GM21526 (cell line): Measurements from ENCODE around the gene CYTH4.
"Not testable (repeated sequence)": the region's sequence is repeated elsewhere in the genome, so short reads cannot be mapped to it uniquely, and the experiment has no call there.

ENCODE experiments used
- ATAC-seq: cut with Tn5 transposase; IDR thresholded peaks from one replicate; pipeline ENCODE4 v1.9.1; 2021; ENCODE audit warnings: moderate library complexity; ENCODE audit not compliant: unreplicated experiment, low FRiP score

Gene CYTH4

GRCh38 chr22:37248251-37248650 is 34.1 kb upstream of the CYTH4 start:
- no peak for ATAC-seq

- no peak for ATAC-seq
These were observed 32.3 kb upstream of the CYTH4 start for GRCh38 chr22:37249986-37250385.

GRCh38 chr22:37251836-37252235 is 30.5 kb upstream of the CYTH4 start:
- ATAC-seq, result not testable (repeated sequence)

GRCh38 chr22:37253126-37253660 is 29.1 kb upstream of the CYTH4 start:
- no peak for ATAC-seq

- ATAC-seq, result no peak
These were observed 28.0 kb upstream of the CYTH4 start for GRCh38 chr22:37254209-37254866.

- ATAC-seq, result no peak
These were observed 27.5 kb upstream of the CYTH4 start for GRCh38 chr22:37254867-37255233.

- no peak for ATAC-seq
These were observed 26.7 kb upstream of the CYTH4 start for GRCh38 chr22:37255558-37256006.

- ATAC-seq, result no peak
These were observed 26.1 kb upstream of the CYTH4 start for GRCh38 chr22:37256075-37256726.

GRCh38 chr22:37258005-37258752 is 24.1 kb upstream of the CYTH4 start:
- ATAC-seq, result no peak

GRCh38 chr22:37258753-37259401 is 23.4 kb upstream of the CYTH4 start:
- ATAC-seq, result no peak

GRCh38 chr22:37259540-37260029 is 22.7 kb upstream of the CYTH4 start:
- ATAC-seq, result no peak

- ATAC-seq, result no peak
These were observed 22.0 kb upstream of the CYTH4 start for GRCh38 chr22:37260155-37260795.

GRCh38 chr22:37260901-37261336 is 21.4 kb upstream of the CYTH4 start:
- ATAC-seq, result no peak

- no peak for ATAC-seq
These were observed 20.0 kb upstream of the CYTH4 start for GRCh38 chr22:37262346-37262745.

GRCh38 chr22:37263966-37264887 is 18.1 kb upstream of the CYTH4 start:
- no peak for ATAC-seq

GRCh38 chr22:37266581-37267134 is 15.7 kb upstream of the CYTH4 start:
- no peak for ATAC-seq

- ATAC-seq, result peak; percentile 76
These were observed 15.1 kb upstream of the CYTH4 start for GRCh38 chr22:37267135-37267587.

- no peak for ATAC-seq
These were observed 14.5 kb upstream of the CYTH4 start for GRCh38 chr22:37267661-37268413.
